Motor neuron (in vitro differentiated cells): ENCODE measurements around the gene CORO1C. TPM values are rescaled to one million over a fixed set of nuclear protein-coding genes. Genes with fewer than 3 reads are reported as not detected.
"Not testable (repeated sequence)": the region's sequence is repeated elsewhere in the genome, so short reads cannot be mapped to it uniquely, and the experiment has no call there.

ENCODE experiments used
- ATAC-seq, 8 experiments: fragments of 200-7000 bp; cut with Tn5 transposase; replicated peaks in 6 of 8; 2 replicates each; pipeline ENCODE4 v1.8.0; 2021; ENCODE audit warnings: mild to moderate bottlenecking in 8 of 8, moderate library complexity in 8 of 8
- H3K27ac ChIP-seq, 2 donors: fragments of 250-450 bp; sonication (Bioruptor Pico); 2 replicates each; pipeline ENCODE4 v1.9.0; 2021; ENCODE audit warnings: antibody characterized with exemption in 2 of 2, mild to moderate bottlenecking in 2 of 2, moderate library complexity in 1 of 2
- H3K4me1 ChIP-seq, 2 donors: fragments of 250-450 bp; sonication (Bioruptor Pico); replicated peaks in 1 of 2; 2 replicates each; pipeline ENCODE4 v1.6.1; 2021; ENCODE audit warnings: antibody characterized with exemption in 2 of 2, mild to moderate bottlenecking in 2 of 2, moderate library complexity in 1 of 2
- H3K4me3 ChIP-seq, 5 donors: fragments of 250-450 bp; sonication (Bioruptor Pico); 2 replicates each; pipeline ENCODE4 v1.9.0; 2021; ENCODE audit warnings: antibody characterized with exemption in 5 of 5, mild to moderate bottlenecking in 5 of 5, moderate library complexity in 4 of 5
- WGBS, 10 experiments: fragments of 450-650 bp; shearing (Covaris generic); methylation state at CpG; one replicate each; pipeline ENCODE4 v1.0.0; 2022; 5-methylcytosine and 5-hydroxymethylcytosine counted together
- in situ Hi-C, 9 experiments: fragments of 400-800 bp; cut with MboI; loops; one replicate each; pipeline ENCODE4 v1.15.0; 2021; ENCODE audit warnings: low sequenced_read_pairs in 9 of 9, low pct_unique_long_range_greater_than_20kb in 2 of 9; ENCODE audit not compliant: unreplicated experiment in 9 of 9
- total RNA-seq, 8 experiments: library from RNA; unstranded; fragments of 300-600 nt; gene quantifications; 2 replicates each; pipeline versions ENCODE4 v1.2.3 to v1.2.4, GENCODE V29; 2022

CORO1C gene
- total RNA-seq: 10 to 100 TPM; 35.4 to 75.1 (median 50.2) TPM

DNA sequence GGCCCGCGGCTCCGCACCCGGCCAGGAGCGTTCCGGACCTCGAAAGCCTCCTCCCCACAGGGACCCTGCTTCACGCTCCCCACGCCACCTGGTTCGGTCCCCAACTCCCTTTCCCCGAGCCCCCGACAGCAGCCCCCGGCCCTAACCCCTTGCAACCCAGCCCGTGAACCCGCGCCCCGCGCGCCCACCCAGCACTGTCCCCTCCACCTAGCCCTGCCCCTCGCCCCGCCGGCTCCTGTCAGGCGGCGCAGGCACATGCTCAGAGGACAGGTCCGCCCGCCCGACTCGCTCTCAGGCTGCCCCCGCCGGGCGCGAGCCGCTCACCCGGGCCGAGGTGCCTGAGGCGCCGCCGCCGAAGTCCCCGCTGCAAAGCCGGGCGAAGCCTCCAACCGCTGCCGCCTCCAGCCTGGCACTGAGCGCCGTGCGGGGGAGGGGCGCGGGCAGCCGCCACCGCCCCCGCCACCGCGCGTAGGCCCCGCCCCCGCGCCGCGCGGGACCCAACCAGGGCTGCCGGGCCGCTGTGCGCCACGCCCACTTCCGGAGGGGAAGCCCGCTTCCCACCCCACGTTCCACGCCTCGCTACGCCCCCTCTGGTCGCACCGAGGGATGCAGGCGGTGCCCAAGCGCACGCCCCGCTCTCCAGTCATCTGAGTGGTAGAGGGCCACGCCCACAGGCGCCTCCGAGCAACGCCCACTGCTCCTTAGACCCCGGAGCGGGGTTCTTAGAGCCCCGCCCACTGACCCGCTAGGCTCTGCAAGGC lies at the start of gene CORO1C:
CORO1C (minus strand) TSS at position 414 of the 761 bp plus-strand sequence. CDS start 30,200 bp downstream, outside the sequence.
- WGBS, 10 experiments: 0% methylated on average over 4 of the region's 85 CpGs; no CpG with 5 or more reads in 9 of the 10 experiments
- in situ Hi-C loops: no loop called here
- Histone ChIP-seq H3K27ac (peak within 1 kb of the TSS; percentile 88 to 93), H3K4me1 (peaks cover 0 to 11% of the 10 kb centered on the region in 2 donors), H3K4me3 (peak within 1 kb of the TSS; percentile 61 to 78 (median 73))
- ATAC-seq: peak; percentile 53 to 80 (median 74)

DNA sequence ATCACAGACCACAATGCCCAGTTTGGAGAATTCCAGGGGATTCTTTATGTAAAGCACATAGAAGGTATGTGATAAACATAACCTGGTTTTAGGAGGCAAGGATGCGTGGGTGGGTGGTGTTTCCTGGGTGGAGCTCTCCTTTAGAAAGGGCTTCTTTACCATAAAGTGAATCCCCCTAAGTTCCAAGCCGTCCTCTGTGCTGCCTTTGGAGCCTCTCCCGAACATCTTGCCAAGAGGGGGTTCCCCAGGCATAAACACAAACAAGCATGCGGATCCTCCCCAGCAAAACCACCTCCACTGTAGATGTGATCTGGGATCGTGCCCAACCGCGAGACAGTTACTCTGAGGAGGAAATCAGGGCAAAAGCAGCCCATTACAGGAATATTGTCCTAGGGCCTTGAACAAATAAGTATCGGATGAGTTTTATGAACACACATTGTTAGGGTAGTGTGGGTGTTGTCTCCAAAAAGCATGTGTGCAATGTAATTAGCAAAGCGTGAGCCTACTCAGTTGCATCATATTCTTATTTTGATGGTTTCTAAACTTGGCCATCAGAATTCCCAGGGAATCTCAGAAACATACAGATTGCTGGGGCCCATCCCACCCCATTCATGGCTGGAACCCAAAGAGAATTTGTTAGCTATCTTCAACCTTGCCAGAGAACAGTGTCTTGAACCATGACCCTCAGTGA lies 48.8 kb upstream of the CORO1C start:
- no peak overlapping the region for H3K4me3 ChIP-seq
- no peaks in the 10 kb centered on the region for H3K4me1 ChIP-seq
- in situ Hi-C loops: loop anchor here in 1 of 9 experiments (25.0 kb wide), 1 partner anchor 118 kb away; no protein-coding TSS in a partner anchor
- H3K27ac ChIP-seq: no peak overlapping the region
- WGBS, 10 experiments: 20 to 100% (median 70%) methylated on average over 1 to 6 of the region's 9 CpGs; no CpG with 5 or more reads in 2 of the 10 experiments
- peak in 3 of 8 experiments; percentile 69 to 81 (median 80) for ATAC-seq

DNA sequence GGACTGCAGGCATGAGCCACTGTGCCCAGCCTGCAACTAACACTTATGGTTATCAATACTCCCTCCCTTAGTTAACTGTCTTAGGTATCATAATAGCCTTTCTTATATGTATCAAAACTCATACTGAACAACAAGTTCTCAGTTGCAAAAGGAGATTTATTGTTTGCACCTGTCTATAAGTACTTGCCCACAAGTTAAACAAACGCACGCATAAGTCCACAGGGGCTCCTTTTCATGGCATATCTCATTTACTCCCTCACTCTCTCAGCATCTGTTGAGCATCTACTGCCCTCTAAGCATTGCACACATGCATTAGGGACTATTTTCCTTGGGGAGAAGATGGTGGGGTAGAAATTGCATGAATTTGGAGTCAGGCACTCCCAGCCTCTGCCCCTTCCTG lies 46.7 kb upstream of the CORO1C start:
- peaks cover 0 to 12% of the 10 kb centered on the region in 2 donors for H3K4me1 ChIP-seq
- ATAC-seq: no peak
- no peak overlapping the region for H3K4me3 ChIP-seq
- in situ Hi-C loops: loop anchor here in 1 of 9 experiments (25.0 kb wide), 1 partner anchor 116 kb away; no protein-coding TSS in a partner anchor
- WGBS, 10 experiments: 90 to 100% (median 100%) methylated on average over 1 to 2 of the region's 2 CpGs; no CpG with 5 or more reads in 4 of the 10 experiments
- no peak overlapping the region for H3K27ac ChIP-seq

DNA sequence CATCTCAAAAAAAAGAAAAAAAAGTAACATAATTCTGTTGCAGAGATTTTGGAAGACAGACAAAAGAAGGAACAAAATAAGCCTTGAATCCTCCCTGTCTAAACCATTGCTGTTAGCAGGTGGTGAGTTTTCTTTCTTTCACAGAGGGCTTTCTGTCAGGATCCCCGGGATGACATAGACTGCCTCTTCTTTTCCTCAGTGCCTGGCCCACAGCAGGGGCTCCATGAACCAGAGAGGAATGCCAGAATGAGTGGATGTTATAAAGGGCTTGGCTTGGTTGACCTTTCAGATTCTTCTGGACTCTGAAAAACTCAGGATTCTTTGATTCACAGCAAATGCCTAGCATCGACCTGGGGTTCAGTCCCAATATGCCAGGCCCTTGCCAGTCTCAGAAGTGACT lies 45.8 kb upstream of the CORO1C start:
- in situ Hi-C loops: loop anchor here in 1 of 9 experiments (25.0 kb wide), 1 partner anchor 115 kb away; no protein-coding TSS in a partner anchor
- 0 to 100% (median 28%) methylated on average over 1 to 2 of the region's 2 CpGs; no CpG with 5 or more reads in 4 of the 10 experiments for WGBS, 10 experiments
- no peak for ATAC-seq
- H3K27ac ChIP-seq: no peak overlapping the region
- H3K4me3 ChIP-seq: no peak overlapping the region
- peaks cover 0 to 12% of the 10 kb centered on the region in 2 donors for H3K4me1 ChIP-seq

DNA sequence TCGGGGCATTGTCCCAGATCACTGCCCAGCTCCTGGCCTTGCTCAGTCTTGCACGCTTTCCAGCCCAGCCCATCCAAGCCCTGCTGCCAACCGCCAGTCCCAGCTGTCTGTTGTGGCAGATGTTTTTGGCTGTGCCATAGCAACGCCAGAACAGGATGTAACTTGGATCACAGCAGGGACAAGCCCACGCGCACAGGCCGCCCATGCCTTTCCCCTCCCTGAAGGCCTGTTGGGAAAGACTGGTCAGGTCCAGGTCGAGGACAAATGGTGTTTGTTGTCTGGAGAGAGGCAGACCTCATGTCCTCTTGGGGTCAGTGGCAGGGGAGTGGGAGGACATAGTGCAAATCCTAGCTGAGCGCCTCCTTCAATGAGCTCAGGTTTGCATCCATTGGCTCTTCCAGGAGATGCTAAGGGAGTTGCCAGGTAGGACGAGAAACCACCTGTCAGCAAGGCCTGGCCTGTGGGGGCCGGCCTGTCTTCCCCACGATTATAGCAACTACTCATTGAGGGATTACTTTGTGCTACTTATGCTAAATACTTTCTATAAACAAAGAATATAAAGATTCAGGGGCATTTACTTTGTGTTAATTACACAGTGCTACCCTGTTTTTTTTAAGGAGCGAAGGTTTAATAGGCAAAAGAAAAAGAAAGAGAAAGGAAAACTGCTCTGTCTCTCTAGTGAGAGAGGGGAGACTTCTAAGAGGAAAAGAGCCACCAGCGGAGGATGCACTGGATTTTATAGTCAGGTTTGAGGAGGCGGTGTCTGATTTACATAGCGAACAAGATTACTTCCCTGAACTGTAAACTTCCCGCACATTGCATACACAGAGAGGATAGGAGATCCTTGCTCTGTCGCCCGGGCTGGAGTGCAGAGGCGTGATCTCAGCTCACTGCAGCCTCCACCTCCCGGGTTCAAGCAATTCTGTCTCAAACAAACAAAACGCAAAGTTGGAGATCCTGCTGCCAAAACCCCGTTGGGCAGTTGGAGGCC lies 42.8 kb upstream of the CORO1C start:
- in situ Hi-C loops: no loop called here

DNA sequence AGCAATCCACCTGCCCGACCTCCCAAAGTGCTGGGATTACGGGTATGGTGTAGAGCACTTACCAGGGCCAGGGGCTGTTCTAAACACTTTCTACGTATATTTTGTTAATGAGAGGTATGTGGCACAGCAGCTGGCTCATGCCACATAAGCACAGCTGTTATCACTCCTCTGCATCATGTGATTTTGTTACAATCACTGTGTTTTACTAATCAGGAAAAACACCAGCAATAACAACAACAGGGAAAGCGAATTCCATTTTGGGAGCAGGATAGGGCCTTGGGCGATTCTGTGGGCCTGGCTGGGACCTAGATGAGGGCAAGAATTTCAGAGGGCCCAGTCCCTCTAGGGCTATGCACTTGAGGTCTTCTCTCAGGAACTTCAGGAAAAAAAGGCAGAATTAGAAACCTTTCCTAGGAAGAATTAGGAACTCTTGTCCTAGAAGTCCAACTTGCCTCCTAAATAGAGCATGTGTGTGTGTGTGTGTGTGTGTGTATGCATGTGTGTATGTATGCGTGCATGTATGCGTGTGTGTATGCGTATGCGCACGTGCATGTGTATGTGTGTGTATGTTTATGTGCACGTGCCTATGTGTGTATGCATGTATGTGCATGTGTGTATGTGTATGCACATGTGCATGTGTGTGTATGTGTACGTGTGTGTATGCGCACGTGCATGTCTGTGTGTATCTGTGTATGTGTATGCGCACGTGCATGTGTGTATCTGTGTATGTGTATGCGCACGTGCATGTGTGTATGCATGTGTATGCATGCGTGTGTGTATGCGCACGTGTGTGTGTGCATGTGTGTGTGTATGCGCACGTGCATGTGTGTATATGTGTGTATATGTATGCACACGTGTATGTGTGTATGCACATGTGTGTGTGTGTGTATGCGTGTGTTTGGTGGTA lies 41.8 kb upstream of the CORO1C start:
- WGBS, 10 experiments: 54 to 100% (median 81%) methylated on average over 1 to 16 of the region's 25 CpGs; no CpG with 5 or more reads in 2 of the 10 experiments
- in situ Hi-C loops: no loop called here
- Histone ChIP-seq H3K4me1 (peaks cover 0 to 12% of the 10 kb centered on the region in 2 donors), H3K4me3 (no peak overlapping the region), H3K27ac (no peak overlapping the region)
- peak in 3 of 8 experiments; percentile 3 to 26 (median 6) for ATAC-seq

More for the DNA sequence above, 42.8 kb upstream of the CORO1C start:
- peak; percentile 70 to 98 (median 89) for ATAC-seq
- H3K4me3 ChIP-seq: no peak overlapping the region
- no peak overlapping the region for H3K27ac ChIP-seq
- WGBS, 10 experiments: 0 to 87% (median 60%) methylated on average over 1 to 17 of the region's 23 CpGs; no CpG with 5 or more reads in 2 of the 10 experiments
- H3K4me1 ChIP-seq: peaks cover 0 to 12% of the 10 kb centered on the region in 2 donors

DNA sequence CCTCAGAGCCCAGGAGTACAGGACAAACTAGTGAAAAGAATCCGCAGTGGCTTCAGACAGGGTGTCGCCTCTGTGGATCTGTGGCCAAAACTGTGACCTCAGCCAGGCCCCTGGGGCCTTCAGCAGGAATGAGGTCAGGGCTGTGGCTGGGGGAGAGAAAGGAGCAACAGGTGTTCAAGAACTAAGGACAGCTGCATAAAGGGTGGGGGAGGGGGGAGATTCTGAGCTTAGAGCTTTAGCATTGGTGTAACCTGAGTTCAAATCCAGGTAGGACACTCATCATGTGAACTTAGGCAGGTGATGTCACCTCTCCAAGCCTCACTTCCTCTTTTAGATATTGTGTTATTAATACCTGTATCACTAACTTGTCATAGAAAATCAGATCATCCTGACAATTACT lies 40.9 kb upstream of the CORO1C start:
- Histone ChIP-seq H3K4me3 (no peak overlapping the region), H3K4me1 (peaks cover 0 to 12% of the 10 kb centered on the region in 2 donors), H3K27ac (no peak overlapping the region)
- in situ Hi-C loops: no loop called here
- WGBS, 10 experiments: 75 to 94% (median 85%) methylated on average over 1 to 2 of the region's 2 CpGs; no CpG with 5 or more reads in 6 of the 10 experiments
- peak in 2 of 8 experiments; percentile 7 to 28 for ATAC-seq

DNA sequence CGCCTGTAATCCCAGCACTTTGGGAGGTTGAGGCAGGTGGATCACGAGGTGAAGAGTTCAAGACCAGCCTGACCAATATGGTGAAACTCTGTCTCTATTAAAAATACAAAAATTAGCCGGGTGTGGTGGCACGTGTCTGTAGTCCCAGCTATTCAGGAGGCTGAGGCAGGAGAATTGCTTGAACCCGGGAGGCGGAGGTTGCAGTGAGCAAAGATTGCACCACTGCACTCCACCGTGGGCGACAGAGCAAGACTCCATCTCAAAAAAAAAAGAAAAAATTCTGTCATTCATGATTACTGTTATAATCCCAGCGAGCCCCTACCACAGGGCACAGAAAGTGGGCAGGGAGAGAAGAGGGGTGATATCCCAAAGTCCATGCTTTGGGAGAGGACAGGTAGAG lies 40.5 kb upstream of the CORO1C start:
- H3K27ac ChIP-seq: not testable (repeated sequence)

DNA sequence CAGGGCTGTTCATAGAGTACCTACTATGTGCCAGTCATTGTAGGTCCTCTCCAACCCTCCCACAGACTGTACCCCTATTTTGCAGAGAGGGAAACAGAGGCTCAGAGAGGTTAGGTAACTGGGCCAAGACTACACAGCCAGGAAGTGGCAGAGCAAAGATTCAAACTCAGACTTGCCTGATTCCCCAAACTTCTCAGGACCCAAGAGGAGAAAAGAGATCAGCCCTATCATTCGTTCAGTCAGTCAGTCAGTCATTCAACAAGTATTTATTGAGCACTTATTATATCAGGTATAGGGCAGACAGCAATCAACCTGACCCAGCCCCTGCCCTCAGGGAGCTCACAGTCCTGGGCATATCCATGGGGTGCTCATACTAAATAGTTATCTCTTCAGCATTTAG lies 39.6 kb upstream of the CORO1C start:
- Histone ChIP-seq H3K27ac (no peak overlapping the region), H3K4me1 (peaks cover 0 to 12% of the 10 kb centered on the region in 2 donors), H3K4me3 (no peak overlapping the region)
- no peak for ATAC-seq
- WGBS, 10 experiments: 86 to 100% (median 100%) methylated on average over 1 of the region's 1 CpG; no CpG with 5 or more reads in 7 of the 10 experiments
- in situ Hi-C loops: no loop called here

More for the DNA sequence above, 40.5 kb upstream of the CORO1C start:
- peaks cover 0 to 12% of the 10 kb centered on the region in 2 donors for H3K4me1 ChIP-seq
- H3K4me3 ChIP-seq, ATAC-seq, in situ Hi-C loops: not testable (repeated sequence)
- 60 to 100% (median 77%) methylated on average over 1 to 7 of the region's 9 CpGs; no CpG with 5 or more reads in 1 of the 10 experiments for WGBS, 10 experiments

DNA sequence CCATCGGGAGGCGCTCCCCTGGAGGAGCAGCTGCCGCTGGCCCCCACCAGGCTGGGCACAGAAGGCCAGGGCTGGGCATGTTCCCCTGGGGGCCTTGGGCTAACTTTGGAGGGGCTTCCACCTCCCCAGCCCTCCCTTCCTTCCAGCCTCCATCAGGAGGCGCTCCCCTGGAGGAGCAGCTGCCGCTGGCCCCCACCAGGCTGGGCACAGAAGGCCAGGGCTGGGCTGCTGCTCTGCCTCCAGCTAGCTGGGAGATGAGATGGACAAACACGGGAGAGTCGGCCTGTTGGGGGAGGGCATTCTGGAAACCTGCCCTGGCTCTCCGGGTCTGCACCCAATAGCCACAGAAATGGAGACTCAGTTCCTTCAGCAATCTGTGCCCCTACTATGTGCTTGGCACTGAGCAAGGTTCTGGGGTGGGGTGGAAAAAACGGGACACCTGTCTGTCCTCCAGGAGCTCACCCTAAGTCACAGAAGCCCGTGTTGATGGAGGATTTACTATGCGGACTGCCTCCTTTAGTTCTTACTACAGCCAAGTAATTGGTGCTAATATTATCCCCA lies 39.0 kb upstream of the CORO1C start:
- H3K27ac ChIP-seq: no peak overlapping the region
- H3K4me1 ChIP-seq: peaks cover 0 to 12% of the 10 kb centered on the region in 2 donors
- ATAC-seq: no peak
- in situ Hi-C loops: no loop called here
- H3K4me3 ChIP-seq: no peak overlapping the region
- 60 to 95% (median 70%) methylated on average over 2 to 3 of the region's 11 CpGs; no CpG with 5 or more reads in 7 of the 10 experiments for WGBS, 10 experiments
